Cerebellar cortex (tissue), 1 donor: ENCODE data around the gene ELF5.

Experiments
- DNase-seq: peaks from one replicate; pipeline ENCODE4 v3.0.0-alpha.2; 2015; ENCODE audit warnings: low spot score

The ELF5 gene

GRCh38 chr11:34451053-34451452, 62.5 kb downstream of the ELF5 start:
- DNase-seq: no peak

GRCh38 chr11:34449013-34449412, 64.6 kb downstream of the ELF5 start:
- DNase-seq: no peak

- no peak for DNase-seq
These were observed 65.2 kb downstream of the ELF5 start for GRCh38 chr11:34448223-34448994.

GRCh38 chr11:34447044-34447443, 66.5 kb downstream of the ELF5 start:
- no peak for DNase-seq

GRCh38 chr11:34446386-34446785, 67.2 kb downstream of the ELF5 start:
- no peak for DNase-seq

- no peak for DNase-seq
These were observed 67.6 kb downstream of the ELF5 start for GRCh38 chr11:34445956-34446355.

GRCh38 chr11:34444428-34444827, 69.2 kb downstream of the ELF5 start:
- DNase-seq: no peak

- DNase-seq: no peak
These were observed 70.5 kb downstream of the ELF5 start for GRCh38 chr11:34443136-34443535.

- DNase-seq: no peak
These were observed 71.8 kb downstream of the ELF5 start for GRCh38 chr11:34441814-34442213.

- DNase-seq: no peak
These were observed 73.9 kb downstream of the ELF5 start for GRCh38 chr11:34439610-34440198.

- peak; percentile 92 for DNase-seq
These were observed 74.8 kb downstream of the ELF5 start, which contains the start of gene CAT for GRCh38 chr11:34438529-34439507. TSS of gene CAT (plus strand) at chr11:34438934. CDS start at chr11:34439014, 80 bp downstream.

GRCh38 chr11:34437224-34438125, 76.1 kb downstream of the ELF5 start:
- no peak for DNase-seq

GRCh38 chr11:34433899-34434298, 79.7 kb downstream of the ELF5 start:
- DNase-seq: no peak

- no peak for DNase-seq
These were observed 80.8 kb downstream of the ELF5 start for GRCh38 chr11:34432822-34433221.

GRCh38 chr11:34431979-34432378, 81.6 kb downstream of the ELF5 start:
- no peak for DNase-seq
